ENCODE results near the gene PNLIPRP2.

- no peak for TF ChIP-seq ZNF274 (IDR thresholded peaks at IDR 0.05; ENCODE audit: low read depth, low read length)
- no peak for TF ChIP-seq YY1 (IDR thresholded peaks at IDR 0.05; ENCODE audit: insufficient read depth, insufficient read length)
- no peak for TF ChIP-seq SUZ12 (IDR thresholded peaks at IDR 0.05; ENCODE audit: extremely low read depth, insufficient read depth, insufficient read length)
Observed at GRCh38 chr10:116629340-116629739, 8.6 kb downstream of the PNLIPRP2 start.

All from NT2/D1 (cell line).